ACC112 (cell line): ENCODE measurements around the gene LCOR.
"Not testable (repeated sequence)": the region's sequence is repeated elsewhere in the genome, so short reads cannot be mapped to it uniquely, and the experiment has no call there.

Experiments
- H2AFZ ChIP-seq: fragments of 200-600 bp; sonication (generic); one replicate; pipeline ENCODE4 v1.6.0; 2017; ENCODE audit warnings: antibody characterized with exemption, low read length; ENCODE audit not compliant: unreplicated experiment
- H3K27ac ChIP-seq: fragments of 200-600 bp; sonication (generic); 2 replicates; pipeline ENCODE4 v1.5.1; 2014; ENCODE audit warnings: low read depth, mild to moderate bottlenecking, antibody characterized with exemption, low read length, moderate library complexity
- H3K27me3 ChIP-seq: fragments of 200-600 bp; sonication (generic); 2 replicates; pipeline ENCODE4 v1.6.1; 2014; ENCODE audit warnings: mild to moderate bottlenecking, antibody characterized with exemption, low read length, moderate library complexity, mixed read lengths; ENCODE audit not compliant: insufficient read depth
- H3K36me3 ChIP-seq: fragments of 200-600 bp; sonication (generic); 2 replicates; pipeline ENCODE4 v1.6.1; 2016; ENCODE audit warnings: mild to moderate bottlenecking, antibody characterized with exemption, low read length, moderate library complexity, mixed read lengths; ENCODE audit not compliant: insufficient read depth
- H3K4me1 ChIP-seq: fragments of 200-600 bp; sonication (generic); one replicate; pipeline ENCODE4 v1.6.1; 2016; ENCODE audit warnings: low read length, mixed read lengths; ENCODE audit not compliant: insufficient read depth, unreplicated experiment, control insufficient read depth
- H3K4me3 ChIP-seq: fragments of 200-600 bp; sonication (generic); 2 replicates; pipeline ENCODE4 v1.5.1; 2014; ENCODE audit warnings: mild to moderate bottlenecking, low read depth, low read length
- H3K79me2 ChIP-seq: fragments of 200-600 bp; sonication (generic); one replicate; pipeline ENCODE4 v1.6.0; 2016; ENCODE audit warnings: low read length; ENCODE audit not compliant: control insufficient read depth, unreplicated experiment, insufficient read depth

The LCOR gene

GRCh38 chr10:96831867-96832720 is at the start of gene LCOR:
LCOR (plus strand) TSS chr10:96832298; CDS start chr10:96949058, 116,760 bp downstream.
- H3K4me1 ChIP-seq: peaks cover 33% of the 10 kb centered on the region
- no peaks in the 10 kb centered on the region for H3K36me3 ChIP-seq
- peaks cover 43% of the 10 kb centered on the region for H3K79me2 ChIP-seq
- no peaks in the 10 kb centered on the region for H3K27me3 ChIP-seq
- H2AFZ ChIP-seq: peak within 1 kb of the TSS; percentile 90
- H3K27ac ChIP-seq: peak within 1 kb of the TSS; percentile 80
- H3K4me3 ChIP-seq: peak within 1 kb of the TSS; percentile 93

GRCh38 chr10:96784253-96784652 is 47.8 kb upstream of the LCOR start:
- H3K79me2 ChIP-seq: no peaks in the 10 kb centered on the region
- H2AFZ ChIP-seq: no peak overlapping the region
- no peak overlapping the region for H3K4me3 ChIP-seq
- H3K4me1 ChIP-seq: no peaks in the 10 kb centered on the region
- H3K36me3 ChIP-seq: no peaks in the 10 kb centered on the region
- no peak overlapping the region for H3K27ac ChIP-seq
- no peaks in the 10 kb centered on the region for H3K27me3 ChIP-seq

- peaks cover 19% of the 10 kb centered on the region for H3K27me3 ChIP-seq
- no peak overlapping the region for H3K4me3 ChIP-seq
- H2AFZ ChIP-seq: no peak overlapping the region
- H3K4me1 ChIP-seq: no peaks in the 10 kb centered on the region
- no peak overlapping the region for H3K27ac ChIP-seq
- H3K79me2 ChIP-seq: no peaks in the 10 kb centered on the region
- H3K36me3 ChIP-seq: no peaks in the 10 kb centered on the region
These were observed 42.5 kb upstream of the LCOR start for GRCh38 chr10:96789571-96790108.

GRCh38 chr10:96791902-96792301 is 40.2 kb upstream of the LCOR start:
- H3K4me3 ChIP-seq: no peak overlapping the region
- no peaks in the 10 kb centered on the region for H3K79me2 ChIP-seq
- H3K27me3 ChIP-seq: peaks cover 19% of the 10 kb centered on the region
- H2AFZ ChIP-seq: no peak overlapping the region
- H3K36me3 ChIP-seq: no peaks in the 10 kb centered on the region
- no peak overlapping the region for H3K27ac ChIP-seq
- peaks cover 5% of the 10 kb centered on the region for H3K4me1 ChIP-seq

GRCh38 chr10:96794836-96795733 is 37.0 kb upstream of the LCOR start:
- H3K27ac ChIP-seq: no peak overlapping the region
- peaks cover 5% of the 10 kb centered on the region for H3K4me1 ChIP-seq
- H3K27me3 ChIP-seq: peaks cover 19% of the 10 kb centered on the region
- H3K36me3 ChIP-seq: no peaks in the 10 kb centered on the region
- no peak overlapping the region for H3K4me3 ChIP-seq
- no peak overlapping the region for H2AFZ ChIP-seq
- H3K79me2 ChIP-seq: no peaks in the 10 kb centered on the region

GRCh38 chr10:96797485-96797884 is 34.6 kb upstream of the LCOR start:
- H3K27me3 ChIP-seq: peaks cover 4% of the 10 kb centered on the region; the same call in 1 of the 2 replicates
- H3K79me2 ChIP-seq: no peaks in the 10 kb centered on the region
- H2AFZ ChIP-seq: no peak overlapping the region
- H3K27ac ChIP-seq: no peak overlapping the region
- peaks cover 5% of the 10 kb centered on the region for H3K4me1 ChIP-seq
- no peak overlapping the region for H3K4me3 ChIP-seq
- H3K36me3 ChIP-seq: no peaks in the 10 kb centered on the region

- no peaks in the 10 kb centered on the region for H3K27me3 ChIP-seq
- no peaks in the 10 kb centered on the region for H3K4me1 ChIP-seq
- H3K36me3 ChIP-seq: no peaks in the 10 kb centered on the region
- H3K27ac ChIP-seq: no peak overlapping the region
- no peak overlapping the region for H3K4me3 ChIP-seq
- H2AFZ ChIP-seq: no peak overlapping the region
- no peaks in the 10 kb centered on the region for H3K79me2 ChIP-seq
These were observed 28.8 kb upstream of the LCOR start for GRCh38 chr10:96803288-96803664.

- Histone ChIP-seq H3K27me3 (no peaks in the 10 kb centered on the region), H3K36me3 (no peaks in the 10 kb centered on the region), H2AFZ (no peak overlapping the region), H3K79me2 (no peaks in the 10 kb centered on the region), H3K4me1 (peaks cover 15% of the 10 kb centered on the region), H3K27ac (0 out of 2 replicates have a peak overlapping the region, but pooled peaks have one; percentile 30), H3K4me3 (no peak overlapping the region)
These were observed 17.8 kb upstream of the LCOR start for GRCh38 chr10:96814264-96814663.

- not testable (repeated sequence) for H3K79me2 ChIP-seq, H3K36me3 ChIP-seq, H3K27ac ChIP-seq, H3K4me3 ChIP-seq, H2AFZ ChIP-seq, H3K4me1 ChIP-seq, H3K27me3 ChIP-seq
These were observed 13.1 kb upstream of the LCOR start for GRCh38 chr10:96818971-96819370.

- Histone ChIP-seq H2AFZ (no peak overlapping the region), H3K27me3 (no peaks in the 10 kb centered on the region), H3K4me1 (no peaks in the 10 kb centered on the region), H3K36me3 (no peaks in the 10 kb centered on the region), H3K27ac (no peak overlapping the region), H3K79me2 (no peaks in the 10 kb centered on the region), H3K4me3 (no peak overlapping the region)
These were observed 11.3 kb upstream of the LCOR start for GRCh38 chr10:96820765-96821164.
